SK-N-SH treated with all-trans-retinoic acid at 6 μM for 48 hours (cell line): ENCODE results near the gene XRCC3.

Experiments used
- ATAC-seq: fragments of 200-7000 bp; cut with Tn5 transposase; 3 replicates; pipeline ENCODE4 v1.9.1; 2020; ENCODE audit warnings: mild to moderate bottlenecking, moderate library complexity
- ARNTL ChIP-seq: fragments of 450-650 bp; formaldehyde crosslinking; IDR thresholded peaks from 2 replicates; pipeline ENCODE4 v1.5.0; 2020; ENCODE audit warnings: low read depth, mild to moderate bottlenecking, moderate library complexity, borderline replicate concordance
- CREB5 ChIP-seq: fragments of 250-450 bp; sonication (Bioruptor Pico); IDR thresholded peaks from 2 replicates; pipeline ENCODE4 v1.5.1; 2020; ENCODE audit warnings: low read depth, mild to moderate bottlenecking, moderate library complexity
- CSRNP3 ChIP-seq: fragments of 250-450 bp; sonication (Bioruptor Pico); IDR thresholded peaks from 2 replicates; pipeline ENCODE4 v1.5.1; 2021; ENCODE audit warnings: mild to moderate bottlenecking, moderate library complexity
- ISL1 ChIP-seq: fragments of 250-450 bp; sonication (Bioruptor Pico); IDR thresholded peaks from 2 replicates; pipeline ENCODE4 v2.1.2; 2022; ENCODE audit warnings: mild to moderate bottlenecking, moderate library complexity
- OSR1 ChIP-seq: fragments of 250-450 bp; sonication (Bioruptor Pico); IDR thresholded peaks from 2 replicates; pipeline ENCODE4 v1.8.0; 2022; ENCODE audit warnings: moderate library complexity, mild to moderate bottlenecking, inconsistent platforms
- PPARA ChIP-seq: fragments of 250-450 bp; sonication (Bioruptor Pico); IDR thresholded peaks from 2 replicates; pipeline ENCODE4 v1.5.0; 2020; ENCODE audit warnings: mild to moderate bottlenecking, borderline replicate concordance
- RARB ChIP-seq: fragments of 250-450 bp; sonication (Bioruptor Pico); IDR thresholded peaks from 2 replicates; pipeline ENCODE4 v1.8.0; 2021; ENCODE audit warnings: mild to moderate bottlenecking, moderate library complexity
- SNAI2 ChIP-seq: fragments of 250-450 bp; sonication (Bioruptor Pico); IDR thresholded peaks from 2 replicates; pipeline ENCODE4 v1.5.0; 2020; ENCODE audit warnings: mild to moderate bottlenecking, moderate library complexity
- TCF4 ChIP-seq: fragments of 250-450 bp; sonication (Bioruptor Pico); IDR thresholded peaks from 2 replicates; pipeline ENCODE4 v1.8.0; 2021; ENCODE audit warnings: mild to moderate bottlenecking, moderate library complexity, borderline replicate concordance
- TOX ChIP-seq: fragments of 250-450 bp; sonication (Bioruptor Pico); IDR thresholded peaks from 2 replicates; pipeline ENCODE4 v1.8.0; 2021; ENCODE audit warnings: mild to moderate bottlenecking, moderate library complexity, borderline replicate concordance
- TSHZ2 ChIP-seq: fragments of 250-450 bp; sonication (Bioruptor Pico); IDR thresholded peaks from 2 replicates; pipeline ENCODE4 v1.5.0; 2020; ENCODE audit warnings: mild to moderate bottlenecking, moderate library complexity
- ZC3H10 ChIP-seq: fragments of 250-450 bp; sonication (Bioruptor Pico); IDR thresholded peaks from 2 replicates; pipeline ENCODE4 v1.5.1; 2021; ENCODE audit warnings: mild to moderate bottlenecking, moderate library complexity
- ZFP30 ChIP-seq: fragments of 450-650 bp; formaldehyde crosslinking; IDR thresholded peaks from 2 replicates; pipeline ENCODE4 v1.5.0; 2022; ENCODE audit warnings: mild to moderate bottlenecking, moderate library complexity
- ZNF565 ChIP-seq: fragments of 450-650 bp; formaldehyde crosslinking; conservative IDR thresholded peaks from 2 replicates; pipeline ENCODE4 v1.5.0; 2020; ENCODE audit warnings: low read depth, mild to moderate bottlenecking, moderate library complexity
- ZNF70 ChIP-seq: fragments of 450-650 bp; formaldehyde crosslinking; IDR thresholded peaks from 2 replicates; pipeline ENCODE4 v1.5.0; 2020; ENCODE audit warnings: mild to moderate bottlenecking, moderate library complexity

The XRCC3 gene

GRCh38 chr14:103700753-103701490, 14.3 kb downstream of the XRCC3 start:
- no peak for TF ChIP-seq TSHZ2 (CRISPR knock-in tag)
- TF ChIP-seq, all 23 proteins: peak for 0
- ATAC-seq, result no peak

GRCh38 chr14:103699901-103700752, 15.1 kb downstream of the XRCC3 start:
- no peak for TF ChIP-seq SNAI2 (CRISPR knock-in tag)
- no peak for TF ChIP-seq ZNF565 (CRISPR knock-in tag)
- no peak for TF ChIP-seq CSRNP3 (CRISPR knock-in tag)
- TF ChIP-seq TOX (CRISPR knock-in tag), result no peak
- no peak for TF ChIP-seq CREB5 (CRISPR knock-in tag)
- TF ChIP-seq TSHZ2 (CRISPR knock-in tag), result no peak
- no peak for TF ChIP-seq ARNTL (CRISPR knock-in tag)
- no peak for TF ChIP-seq ZFP30 (CRISPR knock-in tag)
- no peak for TF ChIP-seq PPARA
- no peak; the same call in 2 of the 3 replicates for ATAC-seq

- no peak for ATAC-seq
- TF ChIP-seq ISL1 (CRISPR knock-in tag) (no peak), ZC3H10 (CRISPR knock-in tag) (no peak), TSHZ2 (CRISPR knock-in tag) (no peak), RARB (CRISPR knock-in tag) (no peak), ZNF70 (no peak), ZFP30 (CRISPR knock-in tag) (no peak), OSR1 (CRISPR knock-in tag) (no peak), TCF4 (CRISPR knock-in tag) (no peak), ARNTL (CRISPR knock-in tag) (no peak)
Observed at GRCh38 chr14:103699261-103699661, 16.0 kb downstream of the XRCC3 start.
